B cell (primary cell): ENCODE data around the gene ZNF174. TPM values are rescaled to one million over a fixed set of nuclear protein-coding genes. Genes with fewer than 3 reads are reported as not detected.

Experiments used
- ATAC-seq: fragments of 200-7000 bp; cut with Tn5 transposase; one replicate; pipeline ENCODE4 v1.10.0; 2021; ENCODE audit warnings: low read depth, mild to moderate bottlenecking, moderate number of reproducible peaks, moderate library complexity
- CTCF ChIA-PET: fragments of 350-600 bp; sonication (Branson Sonifier 250); formaldehyde crosslinking; loops from one replicate; lab custom pipeline; 2021; ENCODE audit warnings: antibody characterized with exemption, inconsistent platforms; lab: Charles Lee
- POLR2A ChIA-PET: fragments of 350-600 bp; sonication (Branson Sonifier 250); formaldehyde crosslinking; loops from one replicate; lab custom pipeline; 2021; ENCODE audit warnings: antibody characterized with exemption; lab: Charles Lee
- DNase-seq: peaks from one replicate; pipeline ENCODE4 v3.0.0; 2013
- H2AFZ ChIP-seq: 2 replicates; pipeline ENCODE4 v1.6.1; 2012; ENCODE audit warnings: mild to moderate bottlenecking, low read depth, low read length; ENCODE audit not compliant: insufficient read depth, poor library complexity, severe bottlenecking
- H3K27ac ChIP-seq, 2 donors: 1 replicate in 1 of 2; 2 replicates in 1 of 2; pipeline ENCODE4 v1.5.1; 2012 to 2013; ENCODE audit warnings: low read length in 2 of 2, mild to moderate bottlenecking in 2 of 2, moderate library complexity in 1 of 2
- H3K27me3 ChIP-seq, 4 experiments: fragments of 200-600 bp in 1 of 4; sonication (generic) in 1 of 4; replicated peaks in 1 of 4; 1 replicate in 2 of 4; 2 replicates in 2 of 4; pipeline versions ENCODE4 v1.6.1 to v1.7.0; 2013 to 2016; ENCODE audit warnings: low read length in 3 of 4, mild to moderate bottlenecking in 2 of 4, mixed read lengths in 1 of 4, moderate library complexity in 1 of 4; ENCODE audit not compliant: insufficient read depth in 4 of 4, control insufficient read depth in 3 of 4; ENCODE audit errors: control extremely low read depth in 1 of 4
- H3K36me3 ChIP-seq, 2 experiments: replicated peaks in 1 of 2; 1 replicate in 1 of 2; 2 replicates in 1 of 2; pipeline versions ENCODE4 v1.6.1 to v1.7.1; 2013; ENCODE audit warnings: low read length in 1 of 2; ENCODE audit not compliant: insufficient read depth in 2 of 2, control insufficient read depth in 1 of 2; ENCODE audit errors: control extremely low read depth in 1 of 2, extremely low read depth in 1 of 2
- H3K4me1 ChIP-seq, 2 donors: fragments of 200-600 bp in 1 of 2; sonication (generic) in 1 of 2; 1 replicate in 1 of 2; 2 replicates in 1 of 2; pipeline versions ENCODE4 v1.5.1 to v1.6.1; 2013 to 2017; ENCODE audit warnings: low read length in 2 of 2; ENCODE audit not compliant: control insufficient read depth in 2 of 2, insufficient read depth in 2 of 2
- H3K4me2 ChIP-seq: replicated peaks from 2 replicates; pipeline ENCODE3; 2012; ENCODE audit warnings: mild to moderate bottlenecking, low read depth, low read length; ENCODE audit not compliant: poor library complexity, severe bottlenecking
- H3K4me3 ChIP-seq, 5 experiments: fragments of 200-600 bp in 1 of 5; sonication (generic) in 1 of 5; 1 replicate in 3 of 5; 2 replicates in 2 of 5; pipeline versions ENCODE4 v1.5.1 to v1.7.0; 2011 to 2016; ENCODE audit warnings: low read length in 4 of 5, mild to moderate bottlenecking in 4 of 5, low read depth in 2 of 5, control low read depth in 1 of 5, moderate library complexity in 1 of 5; ENCODE audit not compliant: insufficient read depth in 1 of 5; ENCODE audit errors: control extremely low read depth in 1 of 5, extremely low read depth in 1 of 5
- H3K79me2 ChIP-seq: fragments of 200-600 bp; sonication (generic); one replicate; pipeline ENCODE4 v1.6.0; 2016; ENCODE audit warnings: low read length; ENCODE audit not compliant: control insufficient read depth, insufficient read depth
- H3K9ac ChIP-seq: fragments of 200-600 bp; sonication (generic); 2 replicates; pipeline ENCODE4 v1.6.1; 2017; ENCODE audit warnings: mild to moderate bottlenecking, low read length, moderate library complexity
- H3K9me3 ChIP-seq, 3 donors: one replicate each; pipeline versions ENCODE4 v1.6.1 to v1.7.1; 2013; ENCODE audit warnings: low read length in 2 of 3; ENCODE audit not compliant: control insufficient read depth in 2 of 3, insufficient read depth in 1 of 3; ENCODE audit errors: control extremely low read depth in 1 of 3
- H4K20me1 ChIP-seq: 2 replicates; pipeline ENCODE4 v1.6.0; 2012; ENCODE audit warnings: mild to moderate bottlenecking, low read length; ENCODE audit not compliant: insufficient read depth, control insufficient read depth, poor library complexity, severe bottlenecking
- H3K27ac Mint-ChIP-seq: one replicate; pipeline ENCODE4 v1.8.0; 2021; ENCODE audit warnings: mixed read lengths
- H3K27me3 Mint-ChIP-seq: one replicate; pipeline ENCODE4 v1.8.0; 2021; ENCODE audit warnings: mixed read lengths
- H3K4me1 Mint-ChIP-seq: one replicate; pipeline ENCODE4 v1.8.0; 2021; ENCODE audit warnings: mixed read lengths
- H3K4me3 Mint-ChIP-seq: one replicate; pipeline ENCODE4 v1.8.0; 2021; ENCODE audit warnings: mixed read lengths
- H3K9me3 Mint-ChIP-seq: one replicate; pipeline ENCODE4 v1.8.0; 2022; ENCODE audit warnings: mixed read lengths; ENCODE audit not compliant: insufficient read depth
- CTCF ChIP-seq: fragments of 200-600 bp; IDR thresholded peaks from one replicate; pipeline ENCODE4 v1.8.0; 2022; ENCODE audit warnings: antibody characterized with exemption, mild to moderate bottlenecking
- EZH2 ChIP-seq: IDR thresholded peaks from 2 replicates; pipeline ENCODE4 v1.6.1; 2012; ENCODE audit warnings: borderline replicate concordance, low read depth, mild to moderate bottlenecking, moderate library complexity, low read length; ENCODE audit not compliant: insufficient read depth, poor library complexity, severe bottlenecking
- WGBS: methylation state at CpG from one replicate; pipeline ENCODE4 v1.1.5; 2013; ENCODE audit warnings: missing lambda C conversion rate; ENCODE audit not compliant: insufficient coverage; 5-methylcytosine and 5-hydroxymethylcytosine counted together
- intact Hi-C: fragments of 100-400 bp; cut with micrococcal nuclease; formaldehyde crosslinking; loops from one replicate; pipeline ENCODE4 v1.10.0; 2022
- polyA plus RNA-seq: library from polyadenylated mRNA; depleted of rRNA; stranded (reverse); fragments of >200 nt; gene quantifications from 2 replicates; pipeline ENCODE4 v1.2.3, GENCODE V29; 2012
- total RNA-seq, 2 donors: library from RNA; stranded (reverse); fragments of 120-200 nt in 1 of 2; gene quantifications; 1 replicate in 1 of 2; 2 replicates in 1 of 2; pipeline versions ENCODE4 v1.2.3 to v1.2.4, GENCODE V29; 2013 to 2022

The ZNF174 gene
- total and polyA plus RNA-seq, 2 donors (not counting 1 experiment from before 2014, with no cell fraction given): 6.7 to 12.7 TPM

DNA sequence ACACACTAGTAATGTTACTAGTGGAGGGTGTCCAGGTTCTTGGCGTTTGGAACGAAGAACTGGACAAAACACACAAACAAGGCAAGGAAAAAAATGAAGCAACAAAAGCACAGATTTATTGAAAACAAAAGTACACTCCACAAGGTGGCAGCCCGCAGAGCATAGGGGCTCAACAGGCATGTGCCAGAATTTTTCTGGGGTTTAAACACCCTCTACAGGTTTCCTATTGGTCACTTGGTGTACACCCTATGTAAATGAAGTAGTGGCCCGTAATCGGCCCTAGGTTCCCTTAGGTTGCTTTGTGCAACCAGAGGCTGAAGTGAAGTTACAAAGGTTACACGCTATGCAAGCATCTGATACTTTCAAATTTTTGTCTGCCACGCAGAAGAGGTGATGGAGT is 37.2 kb upstream of the ZNF174 start:
- WGBS: 100% methylated on average over 3 of the region's 7 CpGs
- Mint-ChIP-seq H3K4me1 (peaks cover 5% of the 10 kb centered on the region), H3K4me3 (peak overlapping the region; percentile 61), H3K27ac (no peak overlapping the region), H3K9me3 (peaks cover 4% of the 10 kb centered on the region), H3K27me3 (peaks cover 24% of the 10 kb centered on the region)
- TF ChIP-seq CTCF (no peak), EZH2 (no peak)
- Histone ChIP-seq H2AFZ (no peak overlapping the region), H3K36me3 (no peaks in the 10 kb centered on the region), H3K9me3 (peaks cover 5 to 36% (median 27%) of the 10 kb centered on the region in 3 donors), H3K4me2 (no peak overlapping the region), H3K27ac (no peak overlapping the region), H4K20me1 (no peaks in the 10 kb centered on the region), H3K79me2 (no peaks in the 10 kb centered on the region), H3K9ac (no peak overlapping the region), H3K27me3 (peaks cover 0 to 12% (median 3%) of the 10 kb centered on the region in 4 experiments), H3K4me3 (no peak overlapping the region), H3K4me1 (peaks cover 6 to 15% of the 10 kb centered on the region in 2 donors)
- ChIA-PET CTCF (no interaction called here), POLR2A (no interaction called here)
- ATAC-seq (no peak), DNase-seq (no peak)
- intact Hi-C loops: no loop called here

DNA sequence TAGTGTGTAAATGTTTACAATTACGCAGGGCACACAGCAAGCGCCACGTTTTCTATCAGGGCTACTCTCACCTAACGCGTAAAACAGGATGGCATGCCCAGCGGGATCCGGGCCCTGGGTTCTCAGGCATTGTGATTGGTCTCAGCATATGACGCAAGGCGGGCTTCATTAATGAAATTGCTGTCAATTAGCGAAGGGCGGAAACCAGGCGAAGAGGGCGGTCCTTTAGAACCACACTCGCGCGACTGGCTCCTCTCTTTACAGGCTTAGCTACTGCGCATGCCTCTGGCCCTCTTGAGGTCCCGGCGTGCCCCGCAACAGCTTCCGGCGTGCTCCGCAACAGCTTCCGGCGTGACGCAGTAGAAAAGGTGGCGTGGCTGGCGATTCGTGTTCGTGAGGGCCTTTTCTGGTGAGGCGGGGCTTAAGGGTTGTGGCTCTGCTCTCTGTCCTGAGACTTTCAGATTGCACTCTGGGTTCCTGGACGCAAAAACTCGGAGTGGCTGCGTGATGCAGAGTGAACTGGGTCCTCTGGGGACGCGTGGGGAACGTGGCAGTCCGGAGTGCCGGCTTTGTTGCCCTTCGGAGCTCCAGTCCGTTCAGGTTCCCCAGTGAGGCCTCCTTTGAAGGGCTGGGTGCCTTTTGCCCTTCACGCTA is 36.1 kb upstream of the ZNF174 start:
- peak overlapping the region; percentile 92 for H2AFZ ChIP-seq
- ChIA-PET POLR2A (interaction anchor here (0.6 to 1.0 kb wide), 2 partner anchors 8 to 36 kb away, joined by 6 to 7 read pairs; partner anchors contain the start of genes ZNF174 and ZSCAN32), CTCF (interaction anchor here (0.5 kb wide), 1 partner anchor 157 kb away, joined by 5 read pairs; no protein-coding TSS in a partner anchor)
- H3K27me3 Mint-ChIP-seq: peaks cover 24% of the 10 kb centered on the region
- peaks cover 6 to 36% (median 27%) of the 10 kb centered on the region in 3 donors for H3K9me3 ChIP-seq
- H3K79me2 ChIP-seq: no peaks in the 10 kb centered on the region
- peak overlapping the region; percentile 92 for H3K27ac Mint-ChIP-seq
- H3K4me2 ChIP-seq: peak overlapping the region; percentile 81
- peak overlapping the region; percentile 73 for H3K9ac ChIP-seq
- H3K4me3 Mint-ChIP-seq: peak overlapping the region; percentile 85
- H3K36me3 ChIP-seq: no peaks in the 10 kb centered on the region
- H3K27me3 ChIP-seq: peaks cover 0 to 11% (median 3%) of the 10 kb centered on the region in 4 experiments
- H3K9me3 Mint-ChIP-seq: peaks cover 2% of the 10 kb centered on the region
- ATAC-seq (peak; percentile 94), DNase-seq (peak; percentile 92)
- peak overlapping the region; percentile 34 to 69 (median 64) for H3K4me3 ChIP-seq
- peaks cover 5% of the 10 kb centered on the region for H3K4me1 Mint-ChIP-seq
- peaks cover 6 to 15% of the 10 kb centered on the region in 2 donors for H3K4me1 ChIP-seq
- H3K27ac ChIP-seq: peak overlapping the region; percentile 88 to 90
- no peaks in the 10 kb centered on the region for H4K20me1 ChIP-seq
- TF ChIP-seq EZH2 (no peak), CTCF (no peak)
- intact Hi-C loops: loop anchor here (1.0 kb wide), 2 partner anchors 60 to 82 kb away; partner anchors contain the start of genes TIGD7, ZNF263 and ZNF75A
- 23% methylated on average over 42 of the region's 42 CpGs for WGBS
